NCI-H82 treated with DMSO at 0.1 percent for 48 hours (cell line): ENCODE measurements around the gene IMPDH2.

Source experiments
- DNase-seq: peaks from one replicate; lab custom pipeline; 2025; ENCODE audit not compliant: unreplicated experiment; lab: John Stamatoyannopoulos, UW

The IMPDH2 gene

GRCh38 chr3:49028673-49029562, at the start of gene IMPDH2:
Gene IMPDH2 (minus strand): TSS chr3:49029398. CDS start chr3:49029350, 48 bp downstream.
- peak; percentile 76 for DNase-seq

DNA sequence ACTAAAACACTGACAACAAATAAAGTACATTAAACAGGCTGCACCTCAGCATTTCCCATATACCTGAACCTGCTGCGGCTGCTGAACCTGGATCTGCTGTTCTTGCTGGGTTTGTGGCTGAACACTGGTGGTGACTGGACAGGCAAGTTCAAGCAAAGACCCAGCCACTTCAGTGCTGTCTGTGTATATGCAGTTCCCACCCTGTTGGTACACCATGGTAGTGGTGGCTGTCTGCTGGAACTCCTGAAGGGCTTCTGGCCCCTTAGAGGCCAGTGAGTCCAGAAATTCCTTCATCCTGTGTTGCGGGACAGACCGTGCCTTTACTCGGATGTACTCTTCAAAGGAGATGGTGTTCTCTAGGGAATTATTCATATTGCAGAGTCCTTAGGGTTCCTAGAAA, 47.4 kb upstream of the IMPDH2 start:
- DNase-seq: no peak

- no peak for DNase-seq
Measured at GRCh38 chr3:49076116-49076515, 46.9 kb upstream of the IMPDH2 start.

DNA sequence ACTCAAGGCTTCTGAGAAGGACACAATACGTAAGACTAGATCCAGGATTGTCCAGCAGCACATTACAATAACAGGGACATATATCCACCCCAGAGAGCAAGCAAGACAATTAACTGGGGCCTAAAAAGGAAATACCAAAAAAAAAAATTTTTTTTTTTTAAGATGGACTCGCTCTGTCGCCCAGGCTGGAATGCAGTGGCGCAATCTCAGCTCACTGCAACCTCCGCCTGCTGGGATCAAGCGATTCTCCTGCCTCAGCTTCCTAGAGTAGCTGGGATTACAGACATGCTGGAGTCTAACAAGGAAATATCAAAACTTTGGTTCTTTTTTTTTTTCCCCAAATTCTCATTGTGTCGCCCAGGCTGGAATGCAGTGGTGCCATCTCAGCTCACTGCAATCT, 28.8 kb upstream of the IMPDH2 start:
- DNase-seq: no peak

- no peak for DNase-seq
Measured at GRCh38 chr3:49057268-49057667, 28.1 kb upstream of the IMPDH2 start.

DNA sequence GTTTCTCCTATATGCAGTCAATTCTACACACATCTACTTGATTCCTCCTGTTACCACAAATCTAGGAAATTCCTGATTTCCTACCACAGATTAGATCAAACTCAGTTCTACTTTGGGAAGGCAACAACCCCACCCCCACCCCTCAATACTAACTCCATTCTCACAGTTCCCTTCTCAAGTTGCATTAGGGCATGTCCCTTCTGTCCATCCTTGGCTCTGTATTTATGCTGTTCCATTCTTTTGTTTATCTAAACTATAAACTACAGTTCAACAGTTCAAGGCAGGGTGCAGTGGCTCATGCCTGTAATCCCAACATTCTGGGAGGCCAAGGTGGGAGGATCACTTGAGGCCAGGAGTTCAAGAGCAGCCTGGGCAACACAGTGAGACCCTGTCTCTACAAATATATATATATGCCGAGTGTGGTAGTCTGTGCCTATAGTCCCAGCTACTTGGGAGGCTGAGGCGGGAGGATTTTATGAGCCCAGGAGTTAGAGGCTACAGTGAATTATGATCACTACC, 25.2 kb upstream of the IMPDH2 start:
- DNase-seq: no peak

DNA sequence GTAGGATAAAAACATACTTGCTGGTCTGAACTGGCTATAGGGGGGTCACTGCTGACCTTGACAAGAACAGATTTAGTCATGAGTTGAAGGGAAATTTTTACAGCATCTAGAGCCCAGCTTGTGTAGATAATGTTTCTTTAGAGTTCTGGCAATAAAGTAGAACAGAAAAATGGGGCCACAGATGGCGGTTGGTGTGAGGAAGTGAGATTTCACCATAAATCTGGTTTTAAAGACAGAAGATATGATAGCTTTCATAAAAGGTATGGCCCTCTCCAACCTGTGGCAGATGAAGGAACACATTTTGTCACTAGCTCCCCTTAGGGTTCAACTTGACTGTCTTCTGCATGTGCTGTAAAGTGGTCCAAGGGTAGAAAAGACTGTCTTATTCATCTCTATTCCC, 24.3 kb upstream of the IMPDH2 start:
- DNase-seq: no peak

GRCh38 chr3:49035281-49035680, 6.1 kb upstream of the IMPDH2 start:
- no peak for DNase-seq

DNA sequence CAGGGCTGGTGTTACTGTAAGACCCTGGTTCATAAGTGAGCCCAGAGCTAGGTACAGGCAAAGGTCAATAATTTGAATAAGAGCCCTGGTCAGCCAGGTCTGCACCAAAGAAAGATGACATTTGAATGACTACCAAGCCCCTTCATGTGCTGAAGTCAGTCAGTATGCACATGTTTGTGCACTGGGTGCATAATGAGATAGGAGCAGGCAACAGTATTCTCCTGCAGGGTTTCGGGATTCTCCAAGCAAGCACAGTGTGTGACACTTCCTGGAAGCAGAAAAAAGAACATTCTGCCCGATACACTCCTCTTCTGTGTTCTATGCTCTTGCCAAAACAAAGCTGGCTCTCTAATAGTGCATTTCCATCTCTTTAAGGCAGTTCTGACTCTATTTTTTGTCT, 5.5 kb upstream of the IMPDH2 start:
- no peak for DNase-seq

DNA sequence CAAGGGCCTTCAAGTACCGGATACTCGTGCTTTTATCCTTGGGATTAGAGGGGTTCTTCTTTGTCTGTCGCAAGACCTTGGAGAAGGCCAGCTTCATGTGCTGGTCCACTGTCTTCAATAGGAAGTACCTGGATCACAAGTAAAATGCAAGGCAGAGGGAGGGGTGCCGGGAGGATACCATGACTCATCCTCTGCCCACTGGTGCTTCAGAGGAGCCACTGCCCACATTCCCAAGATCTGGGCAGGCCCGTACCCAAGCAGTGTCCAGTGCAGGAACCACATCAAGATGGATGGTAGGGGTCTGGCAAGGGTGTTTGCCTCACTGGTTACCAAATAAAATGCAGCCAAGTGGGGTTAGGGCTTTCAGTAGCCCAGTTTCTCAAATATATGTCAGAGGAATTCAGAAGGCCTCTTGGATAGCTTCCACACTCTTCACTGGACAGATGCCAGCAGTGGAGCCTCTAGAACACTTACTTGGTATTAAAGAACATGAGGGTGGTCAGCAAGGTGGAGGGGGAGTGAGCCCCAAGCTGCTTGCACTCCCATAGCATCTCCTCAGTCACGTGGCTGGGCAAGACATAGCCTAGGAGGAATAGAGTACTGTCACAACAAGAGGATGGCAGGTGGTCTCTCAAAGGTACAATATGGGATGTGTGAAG, 3.6 kb upstream of the IMPDH2 start:
- DNase-seq: no peak

DNA sequence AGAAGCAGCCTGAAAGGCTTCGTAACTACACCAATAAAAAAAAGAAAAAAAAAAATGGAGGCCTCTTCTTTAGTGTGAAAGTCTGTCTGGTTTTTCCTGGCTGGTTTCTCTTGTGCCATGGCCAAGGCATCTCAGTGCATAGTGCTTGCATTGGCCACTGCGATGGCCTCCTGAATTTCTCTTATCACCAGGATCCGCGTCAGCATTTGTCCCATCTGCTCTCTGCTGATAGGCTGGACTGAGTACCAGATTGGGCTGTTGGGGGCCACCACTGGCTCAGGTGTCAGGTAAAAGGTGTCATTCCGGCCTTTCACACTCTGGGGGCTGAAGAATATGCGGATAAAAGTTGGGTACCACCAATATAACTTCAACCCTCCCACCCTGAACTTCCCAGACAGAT, 1.1 kb upstream of the IMPDH2 start:
- no peak for DNase-seq

DNA sequence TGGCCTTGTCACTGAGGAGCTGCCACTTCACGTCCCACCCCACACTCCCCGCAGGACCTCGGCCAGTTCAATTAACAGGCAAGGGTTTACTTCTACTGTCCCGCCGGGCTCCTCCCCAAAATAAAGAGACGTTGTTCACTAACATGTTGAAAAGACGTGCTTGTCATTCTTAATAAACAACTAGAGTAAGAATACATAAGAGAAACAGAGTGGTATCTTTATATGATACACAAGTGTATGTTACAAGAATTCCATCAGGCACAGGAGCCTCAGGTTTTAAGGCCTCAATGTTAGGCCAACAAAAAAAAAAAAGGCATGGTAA, 326 bp upstream of the IMPDH2 start:
- no peak for DNase-seq

DNA sequence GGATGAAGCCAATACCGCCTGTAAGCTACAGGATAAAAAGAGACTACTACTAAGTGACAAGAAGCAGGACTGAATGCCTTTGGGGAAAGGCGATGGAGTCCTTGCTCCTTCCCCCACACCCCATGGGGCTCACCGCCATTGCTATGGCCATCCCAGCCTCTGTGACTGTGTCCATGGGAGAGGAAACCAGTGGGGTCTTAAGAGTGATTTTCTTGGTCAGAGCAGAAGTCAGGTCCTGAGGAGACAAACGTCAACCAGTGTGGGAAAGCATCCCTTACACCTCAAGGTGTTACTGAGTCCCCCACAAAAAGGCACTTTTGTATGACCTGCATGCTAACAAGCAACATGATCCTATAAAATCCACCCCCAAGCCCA, 913 bp downstream of the IMPDH2 start:
- DNase-seq: no peak

GRCh38 chr3:49027634-49028033, 1.6 kb downstream of the IMPDH2 start:
- DNase-seq: no peak

DNA sequence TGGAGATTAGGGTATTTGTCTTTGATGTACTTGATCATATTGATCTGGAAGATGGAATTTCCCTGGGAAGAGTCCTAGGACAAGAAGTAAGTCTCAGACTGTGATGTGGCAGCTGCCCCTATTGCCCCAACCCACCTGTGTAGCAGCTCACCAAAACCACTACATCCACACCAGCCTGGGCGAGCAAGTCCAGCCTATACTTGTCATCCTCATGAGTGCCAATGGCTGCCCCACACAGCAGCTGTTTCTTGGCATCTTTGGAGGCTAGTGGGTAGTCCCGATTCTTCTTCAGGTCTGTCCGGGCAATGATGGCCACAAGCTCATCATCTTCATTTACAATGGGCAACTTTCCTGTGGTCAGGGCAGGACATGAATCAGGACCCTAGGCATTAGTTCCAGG, 2.7 kb downstream of the IMPDH2 start:
- no peak for DNase-seq

GRCh38 chr3:49025793-49026520, 3.2 kb downstream of the IMPDH2 start:
- no peak for DNase-seq

DNA sequence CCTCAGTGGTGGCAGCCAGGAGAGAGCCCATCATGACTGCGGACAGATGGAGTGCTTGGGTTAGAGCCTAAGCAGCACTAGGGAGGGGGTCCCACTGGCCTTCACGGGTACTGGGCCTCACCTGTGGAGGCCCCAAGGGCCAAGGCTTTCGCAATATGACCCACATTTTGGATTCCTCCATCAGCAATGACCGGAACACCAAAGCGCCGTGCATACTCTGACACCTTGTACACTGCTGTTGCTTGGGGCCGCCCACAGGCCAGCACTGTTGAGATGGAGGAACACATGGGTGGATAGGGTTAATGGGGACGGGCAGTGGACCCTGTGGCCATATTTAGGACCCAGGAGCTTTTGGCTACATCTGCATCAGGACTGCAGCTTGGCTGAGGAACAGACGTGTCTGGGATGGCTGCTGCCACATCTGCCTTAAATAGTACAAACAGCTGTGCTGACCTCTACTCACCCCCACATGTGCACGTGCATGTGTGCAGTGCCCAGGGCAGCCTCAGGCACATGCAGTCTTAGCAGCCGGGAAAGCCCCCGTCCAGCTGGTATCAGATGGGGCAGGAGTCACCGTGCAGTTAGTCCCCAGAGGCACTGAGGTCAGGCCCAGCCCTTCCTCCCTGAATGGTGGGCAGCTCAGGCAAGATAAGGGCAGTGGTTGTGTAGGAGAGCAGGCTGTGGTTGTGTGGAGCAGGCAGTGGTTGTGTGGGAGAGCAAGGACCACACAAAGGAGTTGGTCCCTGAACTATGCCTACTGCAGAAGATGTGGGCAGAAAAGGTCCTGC, 4.0 kb downstream of the IMPDH2 start:
- no peak for DNase-seq

DNA sequence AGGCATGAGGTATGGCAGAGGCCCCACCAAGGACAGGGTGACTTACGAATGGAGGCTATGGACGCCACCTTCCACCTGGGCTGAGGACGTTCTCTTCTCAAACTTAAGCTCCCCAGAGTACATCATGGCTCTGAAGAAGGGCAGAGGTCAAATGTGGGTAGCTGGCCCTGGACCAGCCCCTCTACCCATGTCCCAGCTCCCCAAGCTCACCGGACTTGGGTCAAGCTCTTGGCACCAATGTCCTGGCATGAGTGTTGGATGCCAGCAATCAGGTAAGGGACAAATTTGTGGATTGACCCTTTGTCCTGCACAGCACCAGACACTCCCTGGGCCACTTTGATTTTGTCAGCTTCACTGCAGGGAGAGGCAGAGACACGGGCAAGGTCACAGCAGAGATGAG, 4.7 kb downstream of the IMPDH2 start:
- no peak for DNase-seq

- DNase-seq: no peak
Measured at GRCh38 chr3:49023775-49024174, 5.4 kb downstream of the IMPDH2 start.

GRCh38 chr3:49022688-49023171, 6.5 kb downstream of the IMPDH2 start:
- no peak for DNase-seq
